22Rv1 (cell line): ENCODE results near the gene IQSEC1.
A peak's percentile ranks its signal among the peaks of the same experiment; 100 is the strongest.

ENCODE experiments used
- H3K27ac ChIP-seq: fragments of 450-650 bp; 2 replicates; pipeline ENCODE4 v1.5.1; 2017
- CTCF ChIP-seq: fragments of 450-650 bp; IDR thresholded peaks from 2 replicates; pipeline ENCODE4 v1.5.1; 2017; ENCODE audit warnings: mild to moderate bottlenecking
- ZFX ChIP-seq: fragments of 450-650 bp; IDR thresholded peaks from 2 replicates; pipeline ENCODE4 v1.6.1; 2017; ENCODE audit warnings: antibody characterized with exemption, borderline replicate concordance

Gene IQSEC1

GRCh38 chr3:12871404-12871983 is 201.7 kb downstream of the IQSEC1 start:
- TF ChIP-seq CTCF (no peak), ZFX (no peak)
- H3K27ac ChIP-seq, result no peak overlapping the region

GRCh38 chr3:12870942-12871341 is 202.3 kb downstream of the IQSEC1 start:
- H3K27ac ChIP-seq, result no peak overlapping the region
- no peak for TF ChIP-seq CTCF
- no peak for TF ChIP-seq ZFX

GRCh38 chr3:12869035-12869621 is 204.1 kb downstream of the IQSEC1 start:
- no peak for TF ChIP-seq CTCF
- TF ChIP-seq ZFX, result no peak
- no peak overlapping the region for H3K27ac ChIP-seq

- no peak for TF ChIP-seq ZFX
- TF ChIP-seq CTCF, result peak; percentile 97
- no peak overlapping the region for H3K27ac ChIP-seq
Measured at GRCh38 chr3:12868039-12869034, 204.9 kb downstream of the IQSEC1 start.

- TF ChIP-seq ZFX (no peak), CTCF (no peak)
- no peak overlapping the region for H3K27ac ChIP-seq
Measured at GRCh38 chr3:12866836-12867235, 206.4 kb downstream of the IQSEC1 start.

- no peak overlapping the region for H3K27ac ChIP-seq
- TF ChIP-seq ZFX (no peak), CTCF (no peak)
Measured at GRCh38 chr3:12865271-12865670, 208.0 kb downstream of the IQSEC1 start.

DNA sequence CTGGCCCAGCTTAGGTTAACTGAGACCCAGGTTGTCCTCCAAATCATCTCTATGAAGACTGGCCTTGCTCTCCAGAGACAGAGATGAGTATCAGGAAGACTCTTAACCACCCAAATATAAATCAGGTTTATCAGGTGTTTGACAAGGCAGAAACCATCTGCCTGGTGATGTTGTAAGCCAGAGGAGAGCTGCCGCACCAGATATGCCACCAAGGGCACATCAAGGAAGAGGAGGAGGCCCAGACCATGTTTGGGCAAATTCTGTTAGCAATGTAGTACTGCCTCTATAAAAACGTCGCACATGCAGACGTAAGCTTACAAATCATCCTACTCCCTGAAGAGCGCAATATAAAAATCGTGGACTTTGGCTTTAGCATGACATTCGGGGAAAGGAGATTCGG is 210.8 kb downstream of the IQSEC1 start:
- TF ChIP-seq ZFX (no peak), CTCF (no peak)
- H3K27ac ChIP-seq, result no peak overlapping the region
